ENCODE measurements around the gene THAP7.

DNA sequence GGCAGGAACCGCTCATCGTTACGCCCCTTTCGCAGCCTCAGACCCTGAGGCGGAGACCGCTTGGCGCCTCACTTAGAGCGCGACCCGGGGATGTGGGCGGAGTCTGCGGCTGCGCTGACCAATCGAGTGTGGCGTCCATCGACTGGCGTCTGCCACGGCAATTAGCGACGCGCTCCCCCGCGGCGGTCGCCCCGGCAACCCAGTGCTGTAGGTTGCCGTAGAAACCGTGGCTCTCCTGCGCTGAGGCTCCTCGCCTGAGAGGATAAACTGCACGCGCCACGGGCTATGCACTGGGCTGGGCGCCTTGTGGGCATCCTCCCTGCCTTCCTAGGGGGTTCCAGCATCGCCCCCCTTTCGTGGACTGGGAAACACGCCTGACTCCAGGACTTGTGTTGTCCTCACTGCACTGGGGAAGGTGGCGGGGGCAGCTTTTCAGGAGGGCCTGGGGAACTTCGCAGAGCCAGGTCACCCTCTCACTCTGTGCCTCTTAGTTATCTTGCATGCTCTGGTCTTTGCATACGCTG lies 12.3 kb upstream of the THAP7 start:
- TF ChIP-seq CTCF (IDR thresholded peaks at IDR 0.05), result no peak
- TF ChIP-seq POLR2A (IDR thresholded peaks at IDR 0.05), result no peak
